Neuronal stem cell (in vitro differentiated cells): ENCODE results near the gene LIMA1.

ENCODE experiments used
- DNase-seq: peaks from one replicate; pipeline ENCODE4 v3.0.0-alpha.2; 2013; ENCODE audit warnings: low spot score
- H2AFZ ChIP-seq: one replicate; pipeline ENCODE4 v1.6.1; 2013; ENCODE audit warnings: mild to moderate bottlenecking, low read length, inconsistent platforms
- H2AK5ac ChIP-seq: 2 replicates; pipeline ENCODE4 v1.6.1; 2013; ENCODE audit warnings: low read depth, mild to moderate bottlenecking, inconsistent platforms, low read length, moderate library complexity, mixed read lengths
- H2BK120ac ChIP-seq: 2 replicates; pipeline ENCODE4 v1.6.1; 2013; ENCODE audit warnings: low read depth, mild to moderate bottlenecking, inconsistent platforms, low read length, moderate library complexity, mixed read lengths
- H2BK12ac ChIP-seq: one replicate; pipeline ENCODE4 v1.6.1; 2013; ENCODE audit warnings: low read length, inconsistent platforms
- H2BK15ac ChIP-seq: 2 replicates; pipeline ENCODE4 v1.6.1; 2013; ENCODE audit warnings: mild to moderate bottlenecking, low read length, inconsistent platforms, mixed read lengths
- H2BK5ac ChIP-seq: one replicate; pipeline ENCODE4 v1.6.1; 2013; ENCODE audit warnings: inconsistent platforms, mild to moderate bottlenecking, low read length, moderate library complexity
- H3K14ac ChIP-seq: one replicate; pipeline ENCODE4 v1.6.1; 2013; ENCODE audit warnings: low read length, inconsistent platforms
- H3K18ac ChIP-seq: 2 replicates; pipeline ENCODE4 v1.6.1; 2013; ENCODE audit warnings: low read length, inconsistent platforms
- H3K23ac ChIP-seq: 2 replicates; pipeline ENCODE4 v1.6.1; 2013; ENCODE audit warnings: low read depth, mild to moderate bottlenecking, mixed read lengths, low read length, inconsistent platforms; ENCODE audit not compliant: poor library complexity
- H3K27ac ChIP-seq: replicated peaks from 3 replicates; pipeline ENCODE4 v1.5.1; 2013; ENCODE audit warnings: low read length, inconsistent platforms
- H3K27me3 ChIP-seq, 3 experiments: 2 replicates each; pipeline ENCODE4 v1.6.1; 2013; ENCODE audit warnings: low read length in 3 of 3, mild to moderate bottlenecking in 2 of 3, inconsistent platforms in 1 of 3, low read depth in 1 of 3, mixed read lengths in 1 of 3, moderate library complexity in 1 of 3; ENCODE audit not compliant: control insufficient read depth in 3 of 3, insufficient read depth in 3 of 3
- H3K36me3 ChIP-seq, 2 donors: replicated peaks in 1 of 2; 2 replicates each; pipeline ENCODE4 v1.6.1; 2013; ENCODE audit warnings: low read length in 2 of 2; ENCODE audit not compliant: control insufficient read depth in 2 of 2, insufficient read depth in 2 of 2
- H3K4ac ChIP-seq: 2 replicates; pipeline ENCODE4 v1.6.1; 2013; ENCODE audit warnings: inconsistent platforms, mild to moderate bottlenecking, low read length, moderate library complexity
- H3K4me1 ChIP-seq, 2 donors: 1 replicate in 1 of 2; 2 replicates in 1 of 2; pipeline ENCODE4 v1.6.1; 2013; ENCODE audit warnings: low read length in 2 of 2, low read depth in 1 of 2; ENCODE audit not compliant: control insufficient read depth in 2 of 2, insufficient read depth in 1 of 2
- H3K4me2 ChIP-seq: one replicate; pipeline ENCODE4 v1.6.1; 2013; ENCODE audit warnings: mild to moderate bottlenecking, low read length, inconsistent platforms; ENCODE audit not compliant: insufficient read depth, poor library complexity, severe bottlenecking
- H3K4me3 ChIP-seq, 2 donors: 2 replicates each; pipeline ENCODE4 v1.5.1; 2013; ENCODE audit warnings: low read length in 2 of 2, mild to moderate bottlenecking in 2 of 2, inconsistent platforms in 1 of 2, moderate library complexity in 1 of 2
- H3K79me1 ChIP-seq: one replicate; pipeline ENCODE4 v1.6.1; 2013; ENCODE audit warnings: low read depth, mild to moderate bottlenecking, inconsistent platforms, low read length, moderate library complexity
- H3K9ac ChIP-seq: one replicate; pipeline ENCODE4 v1.6.1; 2013; ENCODE audit warnings: mild to moderate bottlenecking, low read depth, low read length, inconsistent platforms; ENCODE audit not compliant: poor library complexity
- H3K9me3 ChIP-seq, 2 donors: replicated peaks in 1 of 2; 2 replicates each; pipeline versions ENCODE3 to v1.6.1; 2013; ENCODE audit warnings: low read length in 2 of 2, mild to moderate bottlenecking in 2 of 2, inconsistent platforms in 1 of 2, low read depth in 1 of 2, mixed read lengths in 1 of 2, moderate library complexity in 1 of 2; ENCODE audit not compliant: control insufficient read depth in 2 of 2, insufficient read depth in 1 of 2
- H4K8ac ChIP-seq: one replicate; pipeline ENCODE4 v1.6.1; 2013; ENCODE audit warnings: low read depth, mild to moderate bottlenecking, inconsistent platforms, low read length, moderate library complexity
- H4K91ac ChIP-seq: one replicate; pipeline ENCODE4 v1.6.1; 2013; ENCODE audit warnings: low read length, low read depth, mild to moderate bottlenecking, inconsistent platforms; ENCODE audit not compliant: poor library complexity
- WGBS, 2 donors: extraction: QIAGEN DNeasy Blood & Tissue Kit; methylation state at CpG; one replicate each; pipeline ENCODE4 v1.1.7; 2013; ENCODE audit warnings: missing lambda C conversion rate in 2 of 2, mixed read lengths in 1 of 2; ENCODE audit not compliant: insufficient read length in 2 of 2, insufficient replicate concordance in 1 of 2; ENCODE audit errors: extremely low coverage in 2 of 2; 5-methylcytosine and 5-hydroxymethylcytosine counted together

LIMA1 gene

GRCh38 chr12:50297996-50298395 lies 14.7 kb upstream of the LIMA1 start:
- no peaks in the 10 kb centered on the region for H3K79me1 ChIP-seq
- no peak overlapping the region for H3K4me2 ChIP-seq
- H3K9me3 ChIP-seq = no peaks in the 10 kb centered on the region
- no peak overlapping the region for H2AK5ac ChIP-seq
- no peak overlapping the region for H3K27ac ChIP-seq
- no peak overlapping the region for H3K23ac ChIP-seq
- H2BK12ac ChIP-seq = no peak overlapping the region
- no peak overlapping the region for H4K8ac ChIP-seq
- WGBS, 2 donors = no CpG with 5 or more reads among the region's 1 CpG
- H3K4ac ChIP-seq = no peak overlapping the region
- no peak overlapping the region for H3K14ac ChIP-seq
- H2BK120ac ChIP-seq = no peak overlapping the region
- no peak overlapping the region for H2AFZ ChIP-seq
- DNase-seq = no peak
- H3K4me3 ChIP-seq = no peak overlapping the region
- no peak overlapping the region for H3K9ac ChIP-seq
- H3K4me1 ChIP-seq = no peaks in the 10 kb centered on the region
- no peaks in the 10 kb centered on the region for H3K36me3 ChIP-seq
- no peak overlapping the region for H3K18ac ChIP-seq
- H3K27me3 ChIP-seq = no peaks in the 10 kb centered on the region
- no peak overlapping the region for H2BK15ac ChIP-seq
- H2BK5ac ChIP-seq = no peak overlapping the region
- H4K91ac ChIP-seq = no peak overlapping the region

DNA sequence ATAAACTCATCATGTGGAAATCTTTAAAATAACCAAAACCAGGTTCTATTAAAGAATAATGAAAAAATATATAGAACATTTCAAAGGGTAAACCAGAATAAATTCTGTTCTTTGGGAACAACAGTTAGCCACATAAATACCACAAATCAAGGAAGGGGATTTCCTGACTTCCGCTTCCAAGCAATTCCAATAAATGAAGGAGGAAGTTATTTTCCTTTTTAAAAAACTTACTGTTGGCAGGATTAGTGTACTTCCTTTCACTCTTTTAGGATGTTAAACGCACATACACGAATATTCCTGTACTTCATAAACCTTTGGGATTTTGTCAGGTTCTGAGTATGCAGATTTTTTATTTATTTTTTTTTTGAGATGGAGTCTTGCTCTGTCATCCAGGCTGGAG lies 13.7 kb upstream of the LIMA1 start:
- Histone ChIP-seq H2BK12ac (no peak overlapping the region), H3K4me3 (no peak overlapping the region), H3K23ac (no peak overlapping the region), H2AK5ac (no peak overlapping the region), H3K36me3 (no peaks in the 10 kb centered on the region), H2BK15ac (no peak overlapping the region), H3K27me3 (no peaks in the 10 kb centered on the region), H3K14ac (no peak overlapping the region), H3K4me2 (no peak overlapping the region), H3K79me1 (no peaks in the 10 kb centered on the region), H2AFZ (no peak overlapping the region), H4K8ac (no peak overlapping the region), H3K9me3 (no peaks in the 10 kb centered on the region), H3K4ac (no peak overlapping the region), H2BK5ac (no peak overlapping the region), H3K27ac (no peak overlapping the region), H3K18ac (no peak overlapping the region), H2BK120ac (no peak overlapping the region), H4K91ac (no peak overlapping the region), H3K9ac (no peak overlapping the region), H3K4me1 (no peaks in the 10 kb centered on the region)
- DNase-seq = no peak
- WGBS, 2 donors = no CpG with 5 or more reads among the region's 3 CpGs

GRCh38 chr12:50296554-50296953 lies 13.2 kb upstream of the LIMA1 start:
- no peak overlapping the region for H4K8ac ChIP-seq
- WGBS, 2 donors = no CpG with 5 or more reads among the region's 6 CpGs
- no peaks in the 10 kb centered on the region for H3K4me1 ChIP-seq
- no peak overlapping the region for H2BK12ac ChIP-seq
- H3K4ac ChIP-seq = no peak overlapping the region
- H3K27ac ChIP-seq = no peak overlapping the region
- H3K4me2 ChIP-seq = no peak overlapping the region
- H3K79me1 ChIP-seq = no peaks in the 10 kb centered on the region
- no peak overlapping the region for H3K23ac ChIP-seq
- no peak overlapping the region for H3K18ac ChIP-seq
- DNase-seq = no peak
- H2BK120ac ChIP-seq = no peak overlapping the region
- no peak overlapping the region for H3K4me3 ChIP-seq
- no peaks in the 10 kb centered on the region for H3K36me3 ChIP-seq
- no peak overlapping the region for H3K9ac ChIP-seq
- H4K91ac ChIP-seq = no peak overlapping the region
- H2AFZ ChIP-seq = no peak overlapping the region
- no peaks in the 10 kb centered on the region for H3K27me3 ChIP-seq
- no peak overlapping the region for H2AK5ac ChIP-seq
- H2BK15ac ChIP-seq = no peak overlapping the region
- no peaks in the 10 kb centered on the region for H3K9me3 ChIP-seq
- H2BK5ac ChIP-seq = no peak overlapping the region
- H3K14ac ChIP-seq = no peak overlapping the region

DNA sequence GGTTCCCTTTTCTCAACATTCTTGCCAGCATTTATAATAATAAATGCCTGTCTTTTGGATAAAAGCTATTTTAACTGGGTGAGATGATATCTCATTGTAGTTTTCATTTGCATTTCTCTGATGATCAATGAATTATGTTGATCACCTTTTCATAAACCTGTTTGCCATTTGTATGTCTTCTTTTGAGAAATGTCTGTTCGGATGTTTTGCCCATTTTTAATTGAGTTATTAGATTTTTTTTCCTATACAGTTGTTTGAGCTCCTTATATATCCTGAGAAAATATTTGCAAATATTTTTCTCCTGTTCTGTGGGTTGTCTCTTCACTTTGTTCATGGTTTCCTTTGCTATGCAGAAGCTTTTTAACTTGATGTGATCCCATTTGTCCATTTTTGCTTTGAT lies 8.1 kb upstream of the LIMA1 start:
- Histone ChIP-seq H3K36me3 (no peaks in the 10 kb centered on the region), H2BK12ac (no peak overlapping the region), H3K4me1 (no peaks in the 10 kb centered on the region), H3K4ac (no peak overlapping the region), H3K18ac (no peak overlapping the region), H3K27me3 (no peaks in the 10 kb centered on the region), H2AFZ (no peak overlapping the region), H4K91ac (no peak overlapping the region), H2AK5ac (no peak overlapping the region), H2BK120ac (no peak overlapping the region), H3K14ac (no peak overlapping the region), H3K9me3 (peaks cover 0 to 8% of the 10 kb centered on the region in 2 donors), H2BK15ac (no peak overlapping the region), H4K8ac (no peak overlapping the region), H2BK5ac (no peak overlapping the region), H3K4me2 (no peak overlapping the region), H3K4me3 (no peak overlapping the region), H3K9ac (no peak overlapping the region), H3K27ac (no peak overlapping the region), H3K23ac (no peak overlapping the region), H3K79me1 (peaks cover 1% of the 10 kb centered on the region)
- WGBS, 2 donors = no CpG with 5 or more reads among the region's 1 CpG
- no peak for DNase-seq
